Cardiac muscle cell (in vitro differentiated cells and primary cell): ENCODE measurements around the gene TMEM106C. TPM values are rescaled to one million over a fixed set of nuclear protein-coding genes. Genes with fewer than 3 reads are reported as not detected.

Experiments used
- DNase-seq, 2 donors: peaks; one replicate each; pipeline versions ENCODE4 v3.0.0 to v3.0.0-alpha.2; 2010 to 2017; ENCODE audit warnings: low read depth in 1 of 2, low spot score in 1 of 2
- H3K27ac ChIP-seq: fragments of 200-600 bp; sonication (generic); 2 replicates; pipeline ENCODE4 v1.5.1; 2016
- H3K27me3 ChIP-seq: fragments of 200-600 bp; sonication (generic); 2 replicates; pipeline ENCODE4 v1.6.0; 2016; ENCODE audit warnings: control low read depth
- H3K36me3 ChIP-seq: fragments of 200-600 bp; sonication (generic); 2 replicates; pipeline ENCODE4 v1.5.1; 2016; ENCODE audit warnings: control low read depth
- H3K4me1 ChIP-seq: fragments of 200-600 bp; sonication (generic); 2 replicates; pipeline ENCODE4 v1.8.1; 2017; ENCODE audit warnings: low read depth, mild to moderate bottlenecking, mixed run types
- H3K4me3 ChIP-seq: fragments of 200-600 bp; sonication (generic); 2 replicates; pipeline ENCODE4 v1.5.1; 2016; ENCODE audit warnings: mild to moderate bottlenecking
- H3K9me3 ChIP-seq: fragments of 200-600 bp; sonication (generic); 2 replicates; pipeline ENCODE4 v1.5.1; 2017; ENCODE audit warnings: low read depth, mild to moderate bottlenecking, control low read depth
- CTCF ChIP-seq: IDR thresholded peaks from 2 replicates; pipeline ENCODE4 v1.5.1; 2012; ENCODE audit warnings: low read depth, mild to moderate bottlenecking, low read length
- polyA plus RNA-seq: library from polyadenylated mRNA; unstranded; fragments of >200 nt; fragmentation: Nextera tagmentation; extraction: Ambion mirVana; gene quantifications from 2 replicates; pipeline ENCODE4 v1.2.1, GENCODE V29; 2016
- total RNA-seq: library from RNA; depleted of rRNA; stranded (reverse); fragments of >200 nt; gene quantifications from 2 replicates; pipeline ENCODE4 v1.2.3, GENCODE V29; 2016

Gene TMEM106C
- total and polyA plus RNA-seq, 2 experiments from 2014 or later = 100 to 108 TPM

- no peak overlapping the region for H3K27ac ChIP-seq
- H3K36me3 ChIP-seq = no peaks in the 10 kb centered on the region
- no peaks in the 10 kb centered on the region for H3K4me1 ChIP-seq
- DNase-seq = no peak
- no peaks in the 10 kb centered on the region for H3K9me3 ChIP-seq
- no peak overlapping the region for H3K4me3 ChIP-seq
- no peak for TF ChIP-seq CTCF
- peaks cover 83% of the 10 kb centered on the region for H3K27me3 ChIP-seq
Measured at GRCh38 chr12:48016373-48017020, 53.1 kb downstream of the TMEM106C start.

- Histone ChIP-seq H3K9me3 (no peaks in the 10 kb centered on the region), H3K36me3 (no peaks in the 10 kb centered on the region), H3K27me3 (peaks cover 73% of the 10 kb centered on the region), H3K4me1 (peaks cover 4% of the 10 kb centered on the region), H3K27ac (no peak overlapping the region), H3K4me3 (no peak overlapping the region)
- no peak for DNase-seq
- TF ChIP-seq CTCF = no peak
Measured at GRCh38 chr12:48017496-48017895, 54.1 kb downstream of the TMEM106C start.

- Histone ChIP-seq H3K27me3 (peaks cover 67% of the 10 kb centered on the region), H3K36me3 (no peaks in the 10 kb centered on the region), H3K4me1 (peaks cover 9% of the 10 kb centered on the region), H3K27ac (no peak overlapping the region), H3K9me3 (no peaks in the 10 kb centered on the region), H3K4me3 (no peak overlapping the region)
- TF ChIP-seq CTCF = no peak
- DNase-seq = no peak
Measured at GRCh38 chr12:48017921-48018617, 54.7 kb downstream of the TMEM106C start.

Other genes starting within 250 kb of the TMEM106C start
- gene ENDOU, start 238.1 kb upstream of the TMEM106C start, total RNA-seq = 0.24 and 0.53 TPM in 2 replicates
- gene ENDOU, start 238.1 kb upstream of the TMEM106C start, polyA plus RNA-seq = 0.95 and 1.3 TPM in 2 replicates
- gene RAPGEF3, start 204.7 kb upstream of the TMEM106C start, total RNA-seq = 3.8 and 8.8 TPM in 2 replicates
- gene RAPGEF3, start 204.7 kb upstream of the TMEM106C start, polyA plus RNA-seq = 3.3 and 5.5 TPM in 2 replicates
- gene SLC48A1, start 190.4 kb upstream of the TMEM106C start, total RNA-seq = 23.3 and 26.2 TPM in 2 replicates
- gene SLC48A1, start 190.4 kb upstream of the TMEM106C start, polyA plus RNA-seq = 28.9 and 29.2 TPM in 2 replicates
- gene HDAC7, start 143.7 kb upstream of the TMEM106C start, total RNA-seq = 43.3 and 93.0 TPM in 2 replicates
- 43.7 and 55.9 TPM in 2 replicates for gene HDAC7, start 143.7 kb upstream of the TMEM106C start, polyA plus RNA-seq
- gene VDR, start 58.6 kb upstream of the TMEM106C start, total RNA-seq = not detected in 2 replicates
- gene VDR, start 58.6 kb upstream of the TMEM106C start, polyA plus RNA-seq = not detected in 2 replicates
- 469 and 596 TPM in 2 replicates for gene COL2A1, start 40.9 kb downstream of the TMEM106C start, total RNA-seq
- gene COL2A1, start 40.9 kb downstream of the TMEM106C start, polyA plus RNA-seq = 261 and 278 TPM in 2 replicates
- 13.2 and 20.4 TPM in 2 replicates for gene SENP1, start 142.5 kb downstream of the TMEM106C start, total RNA-seq
- 16.7 and 17.1 TPM in 2 replicates for gene SENP1, start 142.5 kb downstream of the TMEM106C start, polyA plus RNA-seq
- gene PFKM, start 155.8 kb downstream of the TMEM106C start, total RNA-seq = 118 and 152 TPM in 2 replicates
- 148 and 163 TPM in 2 replicates for gene PFKM, start 155.8 kb downstream of the TMEM106C start, polyA plus RNA-seq
- gene ASB8, start 193.9 kb downstream of the TMEM106C start, total RNA-seq = 41.2 and 47.9 TPM in 2 replicates
- gene ASB8, start 193.9 kb downstream of the TMEM106C start, polyA plus RNA-seq = 53.0 and 62.0 TPM in 2 replicates
- gene CCDC184, start 220.0 kb downstream of the TMEM106C start, total RNA-seq = 0.45 and 1.7 TPM in 2 replicates
- not detected in 2 replicates for gene CCDC184, start 220.0 kb downstream of the TMEM106C start, polyA plus RNA-seq
- not detected in 2 replicates for gene OR10AD1, start 239.7 kb downstream of the TMEM106C start, total RNA-seq
- not detected in 2 replicates for gene OR10AD1, start 239.7 kb downstream of the TMEM106C start, polyA plus RNA-seq